ENCODE results near the gene CCND2. TPM values are rescaled to one million over a fixed set of nuclear protein-coding genes. Genes with fewer than 3 reads are reported as not detected.

CCND2 gene
- total RNA-seq, 1 donor from 2014 or later = 278 TPM

DNA sequence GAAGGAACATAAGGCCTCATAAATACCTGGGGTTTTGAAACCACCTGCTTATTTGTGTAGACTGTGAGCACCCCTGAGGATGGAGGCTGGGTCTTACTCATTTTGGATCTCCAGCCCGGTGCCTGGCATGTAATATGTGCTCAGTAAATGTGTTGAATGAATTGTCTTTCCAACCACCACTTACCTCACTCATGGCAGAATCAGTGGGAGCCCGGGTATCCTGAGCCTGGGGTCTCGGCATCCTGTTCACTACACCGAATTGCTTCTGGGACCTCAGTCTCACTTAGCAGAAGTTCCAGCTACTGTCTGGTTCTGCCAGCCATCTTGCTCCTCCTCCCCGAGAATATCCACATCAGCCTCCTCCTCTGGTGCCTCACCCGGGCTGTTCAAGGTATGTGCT, 43.0 kb upstream of the CCND2 start:
- Mint-ChIP-seq H3K4me3 (no peak overlapping the region), H3K27ac (no peak overlapping the region), H3K9me3 (no peaks in the 10 kb centered on the region), H3K4me1 (ENCODE audit: unreplicated experiment) (no peaks in the 10 kb centered on the region), H3K27me3 (peaks cover 46% of the 10 kb centered on the region), H3K36me3 (peaks cover 4% of the 10 kb centered on the region)
- TF ChIP-seq, protein P1, sequence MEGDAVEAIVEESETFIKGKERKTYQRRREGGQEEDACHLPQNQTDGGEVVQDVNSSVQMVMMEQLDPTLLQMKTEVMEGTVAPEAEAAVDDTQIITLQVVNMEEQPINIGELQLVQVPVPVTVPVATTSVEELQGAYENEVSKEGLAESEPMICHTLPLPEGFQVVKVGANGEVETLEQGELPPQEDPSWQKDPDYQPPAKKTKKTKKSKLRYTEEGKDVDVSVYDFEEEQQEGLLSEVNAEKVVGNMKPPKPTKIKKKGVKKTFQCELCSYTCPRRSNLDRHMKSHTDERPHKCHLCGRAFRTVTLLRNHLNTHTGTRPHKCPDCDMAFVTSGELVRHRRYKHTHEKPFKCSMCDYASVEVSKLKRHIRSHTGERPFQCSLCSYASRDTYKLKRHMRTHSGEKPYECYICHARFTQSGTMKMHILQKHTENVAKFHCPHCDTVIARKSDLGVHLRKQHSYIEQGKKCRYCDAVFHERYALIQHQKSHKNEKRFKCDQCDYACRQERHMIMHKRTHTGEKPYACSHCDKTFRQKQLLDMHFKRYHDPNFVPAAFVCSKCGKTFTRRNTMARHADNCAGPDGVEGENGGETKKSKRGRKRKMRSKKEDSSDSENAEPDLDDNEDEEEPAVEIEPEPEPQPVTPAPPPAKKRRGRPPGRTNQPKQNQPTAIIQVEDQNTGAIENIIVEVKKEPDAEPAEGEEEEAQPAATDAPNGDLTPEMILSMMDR (conservative IDR thresholded peaks at IDR 0.05) = no peak
- DNase-seq (ENCODE audit: extremely low spot score, unreplicated experiment) = no peak

DNA sequence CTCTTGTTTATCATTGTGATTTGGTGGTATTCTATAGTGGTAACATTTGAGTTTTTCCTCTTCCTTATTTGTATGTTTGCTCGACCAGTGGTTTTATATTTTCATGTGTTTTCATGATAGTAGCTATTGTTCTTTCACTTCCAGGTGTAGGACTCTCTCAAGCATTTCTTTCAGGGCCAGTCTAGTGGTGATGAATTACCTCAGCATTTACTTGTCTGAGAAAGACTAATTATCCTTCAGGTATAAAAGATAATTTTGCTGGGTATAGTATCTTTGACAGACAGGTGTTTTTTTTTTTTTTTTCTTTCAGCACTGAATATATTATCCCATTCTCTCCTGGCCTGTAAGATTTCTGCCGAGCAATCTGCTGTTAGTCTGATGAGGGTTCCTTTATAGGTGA, 35.0 kb upstream of the CCND2 start:
- peaks cover 28% of the 10 kb centered on the region for H3K27me3 Mint-ChIP-seq
- no peak for DNase-seq (ENCODE audit: extremely low spot score, unreplicated experiment)
- H3K4me3 Mint-ChIP-seq = no peak overlapping the region
- H3K36me3 Mint-ChIP-seq = peaks cover 15% of the 10 kb centered on the region
- TF ChIP-seq, protein P1 (conservative IDR thresholded peaks at IDR 0.05) = no peak
- H3K27ac Mint-ChIP-seq = no peak overlapping the region
- peaks cover 10% of the 10 kb centered on the region for H3K9me3 Mint-ChIP-seq
- no peaks in the 10 kb centered on the region for H3K4me1 Mint-ChIP-seq (ENCODE audit: unreplicated experiment)

DNA sequence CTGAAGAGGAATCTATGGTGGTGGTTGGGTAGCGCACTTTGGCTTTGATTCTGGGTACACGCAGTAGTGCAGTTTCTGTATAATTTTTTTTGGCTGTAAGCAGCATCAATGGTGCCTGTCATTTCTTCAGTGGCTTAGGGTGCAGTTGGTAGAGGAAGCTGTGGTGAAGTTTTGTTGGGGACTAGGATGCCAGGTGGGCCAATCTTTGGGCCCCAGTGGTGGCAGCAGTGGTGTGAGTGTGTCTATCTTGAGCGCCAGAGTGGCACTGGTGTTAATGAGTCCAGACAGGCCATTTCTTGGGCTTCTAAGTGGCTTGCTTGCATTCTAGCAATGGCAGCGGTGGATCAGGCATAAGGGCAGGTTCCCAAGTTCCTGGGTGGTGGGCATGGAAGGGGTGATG, 33.8 kb upstream of the CCND2 start:
- Mint-ChIP-seq H3K27me3 (peaks cover 22% of the 10 kb centered on the region), H3K4me1 (ENCODE audit: unreplicated experiment) (no peaks in the 10 kb centered on the region), H3K36me3 (peaks cover 11% of the 10 kb centered on the region), H3K27ac (no peak overlapping the region), H3K9me3 (peaks cover 10% of the 10 kb centered on the region), H3K4me3 (no peak overlapping the region)
- no peak for DNase-seq (ENCODE audit: extremely low spot score, unreplicated experiment)
- TF ChIP-seq, protein P1 (conservative IDR thresholded peaks at IDR 0.05) = no peak

DNA sequence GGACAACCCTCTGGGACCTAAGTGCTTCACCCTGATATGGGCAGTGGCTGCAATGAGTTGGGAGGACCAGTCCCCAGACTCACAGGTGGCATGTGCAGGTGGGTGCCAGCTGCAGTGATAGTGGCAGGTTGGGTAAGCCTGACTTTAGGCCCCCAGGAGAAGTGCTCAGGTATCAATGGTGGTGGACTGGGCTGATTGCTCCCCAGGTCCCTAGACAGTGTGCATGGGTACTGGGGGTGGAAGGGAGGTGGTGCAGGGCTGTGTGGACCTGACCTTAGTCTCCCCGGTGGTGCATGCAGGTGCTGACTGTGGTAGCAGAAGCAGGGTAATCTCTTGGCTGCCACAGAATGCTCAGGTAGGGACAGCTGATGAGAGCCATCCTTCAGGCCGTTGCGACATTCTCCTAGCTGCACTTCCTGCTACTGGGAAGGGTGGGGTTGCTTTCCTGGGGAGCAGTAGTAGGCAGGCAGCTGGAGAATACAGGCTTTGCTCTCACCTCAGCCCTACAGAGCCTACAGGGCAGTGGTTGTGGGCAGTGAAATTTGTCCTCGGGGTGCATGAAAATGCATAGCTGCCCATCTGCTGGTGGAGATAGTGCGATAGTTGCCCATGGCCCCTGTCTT, 33.3 kb upstream of the CCND2 start:
- Mint-ChIP-seq H3K9me3 (peaks cover 10% of the 10 kb centered on the region), H3K27me3 (peaks cover 25% of the 10 kb centered on the region), H3K4me3 (no peak overlapping the region), H3K27ac (no peak overlapping the region), H3K36me3 (peaks cover 11% of the 10 kb centered on the region), H3K4me1 (ENCODE audit: unreplicated experiment) (peaks cover 5% of the 10 kb centered on the region)
- DNase-seq (ENCODE audit: extremely low spot score, unreplicated experiment) = no peak
- TF ChIP-seq, protein P1 (conservative IDR thresholded peaks at IDR 0.05) = no peak

DNA sequence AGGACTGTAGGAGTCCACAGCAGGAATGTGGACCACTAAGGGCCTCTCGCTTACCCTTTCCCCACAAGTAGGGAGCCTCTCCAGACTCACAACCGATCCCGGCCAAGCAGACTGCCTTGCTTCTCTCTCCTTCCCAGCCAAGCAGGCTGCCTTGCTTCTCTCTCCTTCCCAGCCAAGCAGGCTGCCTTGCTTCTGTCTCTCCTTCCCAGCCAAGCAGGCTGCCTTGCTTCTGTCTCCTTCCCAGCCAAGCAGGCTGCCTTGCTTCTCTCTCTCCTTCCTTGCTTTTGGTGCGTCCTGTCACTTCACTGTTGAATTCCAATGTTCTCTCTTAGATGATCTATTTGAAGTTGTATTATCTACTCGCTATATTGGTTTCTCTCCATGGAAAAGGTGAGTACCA, 32.6 kb upstream of the CCND2 start:
- H3K36me3 Mint-ChIP-seq = peaks cover 11% of the 10 kb centered on the region
- peaks cover 10% of the 10 kb centered on the region for H3K9me3 Mint-ChIP-seq
- H3K4me1 Mint-ChIP-seq (ENCODE audit: unreplicated experiment) = peaks cover 7% of the 10 kb centered on the region
- H3K27me3 Mint-ChIP-seq = peaks cover 21% of the 10 kb centered on the region
- DNase-seq (ENCODE audit: extremely low spot score, unreplicated experiment) = no peak
- TF ChIP-seq, protein P1 (conservative IDR thresholded peaks at IDR 0.05) = no peak
- H3K27ac Mint-ChIP-seq = no peak overlapping the region
- no peak overlapping the region for H3K4me3 Mint-ChIP-seq
